Measurements from ENCODE around the gene ADAMTS12.

ADAMTS12 gene

DNA sequence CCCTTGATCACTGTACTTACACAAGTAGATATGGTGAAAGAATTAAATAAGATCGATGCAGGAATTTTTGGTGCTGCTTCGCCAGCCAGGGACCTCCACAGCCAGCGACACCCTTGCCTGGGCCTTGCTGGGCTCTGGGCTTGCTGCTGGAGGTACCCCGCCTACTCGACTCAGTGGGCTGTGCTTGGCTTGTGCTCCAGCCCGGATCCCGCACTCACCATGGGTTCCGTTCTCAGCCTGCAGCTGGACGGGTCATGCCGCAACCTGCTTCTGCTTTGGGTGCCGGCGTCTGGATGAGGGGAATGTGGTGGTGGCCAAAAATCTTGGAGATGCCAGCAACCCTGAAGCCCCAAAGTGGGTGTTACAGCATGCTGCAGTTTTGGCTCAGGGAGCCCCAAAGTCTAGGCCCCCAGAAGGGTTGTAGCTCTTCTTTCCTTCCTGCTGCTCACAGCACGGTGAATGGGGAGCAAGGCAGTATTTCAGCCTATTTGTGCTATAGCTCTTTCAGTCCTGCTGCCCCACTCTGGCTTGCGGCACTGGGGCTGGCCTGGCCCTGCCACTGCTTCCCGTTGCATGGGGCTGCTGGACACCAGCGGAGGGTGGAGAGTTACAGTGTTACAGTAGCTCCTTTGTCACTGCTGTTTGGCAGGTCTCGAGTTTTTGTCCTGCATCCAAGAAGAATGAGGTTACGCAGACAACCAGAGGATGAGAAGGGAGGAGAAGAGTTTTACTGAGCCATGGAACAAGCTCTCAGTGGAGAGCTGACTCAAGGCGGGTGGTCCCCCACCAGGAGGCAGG is 403.0 kb downstream of the ADAMTS12 start:
- no peaks in the 10 kb centered on the region for H3K27me3 Mint-ChIP-seq
- H3K27ac Mint-ChIP-seq = no peak overlapping the region
- H3K36me3 Mint-ChIP-seq = no peaks in the 10 kb centered on the region

GRCh38 chr5:33487236-33487635 is 404.6 kb downstream of the ADAMTS12 start:
- no peaks in the 10 kb centered on the region for H3K27me3 Mint-ChIP-seq
- H3K4me1 Mint-ChIP-seq = no peaks in the 10 kb centered on the region
- no peak overlapping the region for H3K4me3 Mint-ChIP-seq
- H3K36me3 Mint-ChIP-seq = no peaks in the 10 kb centered on the region
- H3K9me3 Mint-ChIP-seq = no peaks in the 10 kb centered on the region
- H3K27ac Mint-ChIP-seq = no peak overlapping the region

More for the DNA sequence above, 403.0 kb downstream of the ADAMTS12 start:
- H3K9me3 Mint-ChIP-seq = no peaks in the 10 kb centered on the region
- no peaks in the 10 kb centered on the region for H3K4me1 Mint-ChIP-seq
- H3K4me3 Mint-ChIP-seq = no peak overlapping the region

DNA sequence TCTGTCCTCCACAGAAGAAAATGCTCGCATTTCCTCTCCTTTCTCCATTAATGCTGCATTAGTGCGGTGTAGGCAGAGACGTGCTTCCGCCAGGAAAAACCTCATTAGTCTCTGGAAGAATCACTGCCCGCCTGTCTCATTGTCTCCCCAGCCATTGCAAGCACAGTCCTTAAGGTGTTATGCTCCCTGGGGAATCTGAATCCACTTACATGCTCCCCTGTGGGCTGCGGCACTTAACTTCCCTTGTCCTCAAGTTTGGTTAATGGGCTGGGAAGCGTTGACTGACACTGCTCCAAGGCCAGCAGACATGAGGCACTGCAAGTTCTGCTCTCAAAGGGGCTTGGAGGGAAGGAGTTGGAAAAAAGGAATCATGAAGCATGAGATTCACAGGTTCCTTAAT is 409.5 kb downstream of the ADAMTS12 start:
- Mint-ChIP-seq H3K27ac (no peak overlapping the region), H3K4me3 (no peak overlapping the region), H3K36me3 (peaks cover 3% of the 10 kb centered on the region), H3K9me3 (no peaks in the 10 kb centered on the region), H3K4me1 (no peaks in the 10 kb centered on the region), H3K27me3 (no peaks in the 10 kb centered on the region)

- Mint-ChIP-seq H3K27me3 (no peaks in the 10 kb centered on the region), H3K4me3 (no peak overlapping the region), H3K36me3 (peaks cover 12% of the 10 kb centered on the region), H3K27ac (no peak overlapping the region), H3K9me3 (no peaks in the 10 kb centered on the region), H3K4me1 (no peaks in the 10 kb centered on the region)
These were observed 410.9 kb downstream of the ADAMTS12 start for GRCh38 chr5:33480876-33481275.

GRCh38 chr5:33479311-33479710 is 412.5 kb downstream of the ADAMTS12 start:
- Mint-ChIP-seq H3K4me1 (no peaks in the 10 kb centered on the region), H3K4me3 (no peak overlapping the region), H3K27ac (no peak overlapping the region), H3K36me3 (peaks cover 21% of the 10 kb centered on the region), H3K27me3 (no peaks in the 10 kb centered on the region), H3K9me3 (no peaks in the 10 kb centered on the region)

DNA sequence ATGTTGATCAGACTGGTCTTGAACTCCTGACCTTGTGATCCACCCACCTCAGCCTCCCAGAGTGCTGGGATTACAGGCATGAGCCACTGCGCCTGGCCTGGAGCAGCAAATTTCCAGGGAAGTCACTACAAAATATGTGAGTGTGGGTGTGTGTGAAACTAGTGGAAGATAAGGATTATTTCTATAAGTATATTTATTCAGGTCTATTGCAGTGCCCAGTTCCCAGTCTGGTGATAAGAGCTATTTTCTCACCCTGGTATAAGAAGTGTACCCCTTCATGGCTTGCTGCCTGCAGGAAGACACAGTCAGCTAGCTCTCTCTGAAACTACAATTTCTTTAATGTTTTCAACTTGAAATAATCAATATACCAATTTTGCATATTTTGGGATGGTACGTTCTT is 414.0 kb downstream of the ADAMTS12 start:
- no peaks in the 10 kb centered on the region for H3K4me1 Mint-ChIP-seq
- H3K36me3 Mint-ChIP-seq = peaks cover 34% of the 10 kb centered on the region
- no peak overlapping the region for H3K27ac Mint-ChIP-seq
- no peaks in the 10 kb centered on the region for H3K27me3 Mint-ChIP-seq
- H3K9me3 Mint-ChIP-seq = peaks cover 5% of the 10 kb centered on the region
- H3K4me3 Mint-ChIP-seq = no peak overlapping the region

DNA sequence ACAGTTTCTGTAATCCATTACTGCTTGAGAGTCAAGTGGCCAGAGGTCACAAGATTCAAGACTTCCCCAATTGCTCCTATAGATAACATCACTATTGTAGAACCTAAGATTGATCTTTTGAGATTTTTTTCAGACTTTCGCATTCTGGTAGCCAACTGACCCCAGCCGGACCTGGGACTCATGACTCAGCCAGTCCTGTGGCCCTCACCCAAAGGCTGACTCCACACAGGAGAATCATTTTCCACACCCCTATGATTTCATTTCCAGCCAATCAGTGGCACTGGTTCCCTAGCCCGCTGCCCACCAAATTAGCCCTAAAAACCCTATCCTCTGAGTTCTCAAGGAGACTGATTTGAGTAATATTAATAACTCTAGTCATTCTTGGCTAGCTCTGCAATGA is 414.8 kb downstream of the ADAMTS12 start:
- H3K27ac Mint-ChIP-seq = no peak overlapping the region
- no peaks in the 10 kb centered on the region for H3K27me3 Mint-ChIP-seq
- H3K36me3 Mint-ChIP-seq = peaks cover 40% of the 10 kb centered on the region
- no peak overlapping the region for H3K4me3 Mint-ChIP-seq
- H3K9me3 Mint-ChIP-seq = peaks cover 5% of the 10 kb centered on the region
- no peaks in the 10 kb centered on the region for H3K4me1 Mint-ChIP-seq

- no peak overlapping the region for H3K4me3 Mint-ChIP-seq
- H3K27me3 Mint-ChIP-seq = no peaks in the 10 kb centered on the region
- H3K27ac Mint-ChIP-seq = no peak overlapping the region
- H3K9me3 Mint-ChIP-seq = peaks cover 5% of the 10 kb centered on the region
- H3K36me3 Mint-ChIP-seq = peaks cover 45% of the 10 kb centered on the region
- H3K4me1 Mint-ChIP-seq = no peaks in the 10 kb centered on the region
These were observed 416.1 kb downstream of the ADAMTS12 start for GRCh38 chr5:33475706-33476105.

GRCh38 chr5:33474931-33475499 is 416.8 kb downstream of the ADAMTS12 start:
- Mint-ChIP-seq H3K4me1 (no peaks in the 10 kb centered on the region), H3K36me3 (peaks cover 46% of the 10 kb centered on the region), H3K27ac (no peak overlapping the region), H3K9me3 (peaks cover 5% of the 10 kb centered on the region), H3K4me3 (no peak overlapping the region), H3K27me3 (no peaks in the 10 kb centered on the region)

DNA sequence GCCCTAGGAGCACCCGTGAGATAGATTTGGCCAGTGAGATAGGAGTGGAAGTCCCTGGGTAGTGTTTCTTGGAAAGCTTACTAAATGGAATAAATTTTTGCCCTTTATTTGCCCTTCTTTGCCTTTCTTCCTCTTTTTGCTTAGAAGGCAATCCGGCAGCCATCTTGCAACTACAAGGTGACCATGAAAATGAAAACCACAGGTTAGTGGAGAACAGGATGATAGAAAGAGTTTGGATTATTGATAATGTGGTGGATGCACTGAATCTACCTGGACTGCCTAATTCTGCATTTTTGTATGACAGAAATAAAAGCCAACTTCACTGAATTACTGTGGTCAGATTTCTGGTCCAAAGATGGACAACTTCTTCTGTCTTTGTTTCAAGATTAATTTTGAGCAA is 417.8 kb downstream of the ADAMTS12 start:
- Mint-ChIP-seq H3K4me3 (no peak overlapping the region), H3K36me3 (peaks cover 46% of the 10 kb centered on the region), H3K27ac (no peak overlapping the region), H3K4me1 (no peaks in the 10 kb centered on the region), H3K9me3 (peaks cover 5% of the 10 kb centered on the region), H3K27me3 (no peaks in the 10 kb centered on the region)
